Kidney (tissue), 14 donors: Measurements from ENCODE around the gene PLIN3. TPM values are rescaled to one million over a fixed set of nuclear protein-coding genes. Genes with fewer than 3 reads are reported as not detected.
"Not testable (repeated sequence)": the region's sequence is repeated elsewhere in the genome, so short reads cannot be mapped to it uniquely, and the experiment has no call there.

Source experiments
- DNase-seq, 5 donors: peaks; one replicate each; pipeline ENCODE4 v3.0.0-alpha.2; 2013 to 2020
- FAIRE-seq: peaks from 2 replicates; lab custom pipeline; 2012; peaks lifted over from hg19 to GRCh38; lab: Jason Lieb, UNC
- H3K27ac ChIP-seq, 2 donors: one replicate each; pipeline ENCODE4 v1.7.0; 2013; ENCODE audit warnings: low read depth in 2 of 2, low read length in 2 of 2, inconsistent platforms in 1 of 2
- H3K27me3 ChIP-seq: one replicate; pipeline ENCODE4 v1.7.1; 2013; ENCODE audit warnings: low read length, inconsistent platforms; ENCODE audit not compliant: control insufficient read depth, insufficient read depth
- H3K36me3 ChIP-seq, 3 donors: one replicate each; pipeline versions ENCODE4 v1.7.0 to v1.7.1; 2013; ENCODE audit warnings: low read length in 3 of 3, control low read depth in 1 of 3, inconsistent platforms in 1 of 3; ENCODE audit not compliant: insufficient read depth in 3 of 3, control insufficient read depth in 2 of 3
- H3K4me1 ChIP-seq, 3 donors: one replicate each; pipeline versions ENCODE4 v1.7.0 to v1.7.1; 2013; ENCODE audit warnings: low read length in 3 of 3, inconsistent platforms in 1 of 3, low read depth in 1 of 3; ENCODE audit not compliant: control insufficient read depth in 2 of 3, insufficient read depth in 2 of 3
- H3K4me3 ChIP-seq, 3 donors: one replicate each; pipeline versions ENCODE4 v1.7.0 to v1.8.1; 2013; ENCODE audit warnings: low read length in 3 of 3, control low read depth in 1 of 3, inconsistent platforms in 1 of 3
- H3K9ac ChIP-seq, 3 donors: one replicate each; pipeline versions ENCODE4 v1.7.0 to v1.7.1; 2013; ENCODE audit warnings: low read length in 3 of 3, control low read depth in 1 of 3, inconsistent platforms in 1 of 3
- H3K9me3 ChIP-seq, 3 donors: one replicate each; pipeline versions ENCODE4 v1.7.0 to v1.7.1; 2013; ENCODE audit warnings: low read length in 3 of 3, control low read depth in 1 of 3, inconsistent platforms in 1 of 3; ENCODE audit not compliant: control insufficient read depth in 2 of 3, insufficient read depth in 1 of 3
- intact Hi-C: fragments of 100-400 bp; cut with DNase I; formaldehyde crosslinking; loops from one replicate; pipeline ENCODE4 v1.11.1; 2022
- polyA plus RNA-seq: library from polyadenylated mRNA; stranded (reverse); fragments of 350-450 nt; fragmentation: Illumina TruSeq; extraction: RNeasy Lipid Tissue Mini Kit (QIAGEN cat#74804); gene quantifications from one replicate; pipeline ENCODE4 v1.2.3, GENCODE V29; 2014; ENCODE audit warnings: low read depth, low replicate concordance; ENCODE audit not compliant: insufficient read depth
- total RNA-seq: library from RNA; stranded (reverse); fragmentation: NEBNext Ultra II Directional; extraction: Animal tissue kit (Norgen Biotek cat#: 25700); gene quantifications from one replicate; pipeline ENCODE4 v1.2.1, GENCODE V29; 2021
- TF ChIP-seq, protein P1 (sequence below): IDR thresholded peaks from 3 replicates; pipeline ENCODE4 v1.5.1; 2012; ENCODE audit warnings: mild to moderate bottlenecking, moderate library complexity, borderline replicate concordance; ENCODE audit not compliant: insufficient read depth; ENCODE audit errors: extremely low read depth
- donor health status: control.
- donor health status: control.
- donor health status: control.
- donor health status: control.
- donor health status: control.
- donor health status: DM: yes; HTN: yes; CAD: no.
- donor health status: Normal renal cell carcinoma (clear cell type).

PLIN3 gene
- total and polyA plus RNA-seq, 2 donors from 2014 or later: 30.5 to 60.0 TPM

DNA sequence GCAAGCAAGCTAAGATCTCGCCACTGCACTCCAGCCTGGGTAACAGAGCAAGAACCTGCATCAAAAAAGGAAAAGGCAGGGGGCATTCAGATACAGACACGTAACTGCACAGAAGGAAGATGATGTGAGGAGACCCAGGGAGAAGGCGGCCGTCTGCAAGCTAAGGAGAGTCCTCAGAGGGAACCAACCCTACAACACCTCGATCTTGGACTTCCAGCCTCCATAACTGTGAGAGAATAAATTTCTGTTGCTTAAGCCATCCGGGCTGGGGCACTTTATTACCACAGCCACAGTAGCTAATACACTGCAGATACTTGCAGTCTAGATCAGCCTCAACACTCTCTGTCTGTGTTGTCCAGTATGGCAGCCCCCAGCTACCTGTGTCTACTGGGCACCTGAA is 43.9 kb downstream of the PLIN3 start:
- Histone ChIP-seq H3K27ac (no peak overlapping the region), H3K4me1 (no peaks in the 10 kb centered on the region), H3K4me3 (no peak overlapping the region), H3K27me3 (no peaks in the 10 kb centered on the region), H3K9me3 (no peaks in the 10 kb centered on the region), H3K36me3 (no peaks in the 10 kb centered on the region), H3K9ac (no peak overlapping the region)
- intact Hi-C loops: no loop called here
- DNase-seq: no peak
- FAIRE-seq: no peak
- TF ChIP-seq, protein P1, sequence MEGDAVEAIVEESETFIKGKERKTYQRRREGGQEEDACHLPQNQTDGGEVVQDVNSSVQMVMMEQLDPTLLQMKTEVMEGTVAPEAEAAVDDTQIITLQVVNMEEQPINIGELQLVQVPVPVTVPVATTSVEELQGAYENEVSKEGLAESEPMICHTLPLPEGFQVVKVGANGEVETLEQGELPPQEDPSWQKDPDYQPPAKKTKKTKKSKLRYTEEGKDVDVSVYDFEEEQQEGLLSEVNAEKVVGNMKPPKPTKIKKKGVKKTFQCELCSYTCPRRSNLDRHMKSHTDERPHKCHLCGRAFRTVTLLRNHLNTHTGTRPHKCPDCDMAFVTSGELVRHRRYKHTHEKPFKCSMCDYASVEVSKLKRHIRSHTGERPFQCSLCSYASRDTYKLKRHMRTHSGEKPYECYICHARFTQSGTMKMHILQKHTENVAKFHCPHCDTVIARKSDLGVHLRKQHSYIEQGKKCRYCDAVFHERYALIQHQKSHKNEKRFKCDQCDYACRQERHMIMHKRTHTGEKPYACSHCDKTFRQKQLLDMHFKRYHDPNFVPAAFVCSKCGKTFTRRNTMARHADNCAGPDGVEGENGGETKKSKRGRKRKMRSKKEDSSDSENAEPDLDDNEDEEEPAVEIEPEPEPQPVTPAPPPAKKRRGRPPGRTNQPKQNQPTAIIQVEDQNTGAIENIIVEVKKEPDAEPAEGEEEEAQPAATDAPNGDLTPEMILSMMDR: no peak

DNA sequence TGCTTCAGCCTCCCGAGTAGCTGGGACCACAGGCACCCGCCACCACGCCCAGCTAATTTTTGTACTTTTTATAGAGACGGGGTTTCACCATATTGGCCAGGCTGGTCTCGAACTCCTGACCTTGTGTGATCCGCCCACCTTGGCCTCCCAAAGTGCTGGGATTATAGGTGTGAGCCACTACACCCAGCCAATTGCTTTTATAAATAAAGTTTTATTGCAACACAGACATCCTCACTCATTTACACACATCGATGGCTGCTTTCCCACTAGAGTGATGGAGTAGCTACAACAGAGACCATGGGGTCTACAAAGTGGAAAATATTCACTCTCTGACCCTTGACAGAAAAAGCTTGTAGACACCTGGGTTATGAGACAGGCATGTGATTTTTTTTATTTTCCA is 45.1 kb downstream of the PLIN3 start:
- intact Hi-C loops, H3K27ac ChIP-seq, DNase-seq, H3K4me3 ChIP-seq, FAIRE-seq, H3K9me3 ChIP-seq, H3K36me3 ChIP-seq, H3K9ac ChIP-seq, H3K4me1 ChIP-seq, H3K27me3 ChIP-seq: not testable (repeated sequence)

DNA sequence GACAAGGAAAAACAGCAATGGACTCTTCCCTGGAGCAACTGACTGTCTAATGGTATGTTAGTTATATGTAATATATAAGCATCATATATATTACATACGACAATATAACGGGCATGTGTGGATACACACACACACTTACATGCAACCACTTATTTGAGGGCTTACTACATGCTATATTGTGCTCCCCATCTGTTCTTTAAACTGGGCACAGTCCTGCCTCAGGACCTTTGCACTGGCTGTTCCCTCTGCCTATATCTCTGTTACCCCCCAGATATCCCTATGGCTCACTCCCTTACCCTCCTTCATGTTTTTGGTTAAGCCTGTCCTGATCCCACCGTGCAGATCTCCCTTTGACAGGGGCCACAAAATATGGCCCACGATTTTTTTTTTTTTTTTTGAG is 46.2 kb downstream of the PLIN3 start:
- Histone ChIP-seq H3K27ac (no peak overlapping the region), H3K9me3 (no peaks in the 10 kb centered on the region), H3K36me3 (no peaks in the 10 kb centered on the region), H3K4me1 (no peaks in the 10 kb centered on the region), H3K27me3 (no peaks in the 10 kb centered on the region), H3K4me3 (no peak overlapping the region), H3K9ac (no peak overlapping the region)
- TF ChIP-seq, protein P1: no peak
- FAIRE-seq (no peak), DNase-seq (no peak)
- intact Hi-C loops: no loop called here

DNA sequence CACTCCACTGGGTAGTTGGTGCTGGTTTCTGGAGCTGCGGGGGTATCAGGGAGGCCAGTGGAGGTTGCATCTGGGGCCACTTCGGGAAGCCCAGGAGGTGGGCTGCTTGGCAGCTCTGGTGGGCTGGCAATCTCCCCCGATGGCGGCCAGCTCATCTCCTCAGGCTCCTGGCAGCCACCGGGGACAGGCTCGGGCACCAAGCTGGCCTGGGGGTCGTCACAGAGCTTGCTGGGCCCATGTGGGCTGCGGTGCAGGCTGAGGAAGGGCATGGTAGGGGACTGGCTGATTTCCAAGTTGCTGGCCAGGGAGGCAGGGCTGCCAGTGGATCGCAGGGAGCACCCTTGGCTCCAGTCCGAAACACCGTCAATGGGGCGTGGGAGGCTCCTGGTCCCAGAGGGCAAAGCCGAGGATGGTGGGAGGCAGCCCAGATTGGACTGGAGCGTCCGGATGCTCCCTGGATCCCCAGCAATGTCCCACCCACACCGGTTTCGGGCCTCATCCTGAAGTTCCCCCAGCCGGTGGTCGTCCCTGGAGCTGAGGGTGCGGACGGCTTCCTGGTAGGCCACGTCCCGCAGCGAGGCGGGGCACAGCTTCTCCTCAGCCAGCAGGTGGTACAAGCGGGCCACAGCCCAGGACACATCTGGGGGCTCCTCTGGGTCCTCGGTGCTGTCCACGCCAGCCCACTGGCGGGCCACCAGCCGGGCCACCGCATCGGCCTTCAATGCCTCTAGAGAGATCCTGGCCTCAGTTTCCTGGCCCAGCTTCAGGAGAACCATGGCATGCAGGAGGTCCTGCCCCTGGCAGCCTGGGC is 49.8 kb downstream of the PLIN3 start:
- Histone ChIP-seq H3K9ac (no peak overlapping the region), H3K4me1 (peaks cover 0 to 7% (median 0%) of the 10 kb centered on the region in 3 donors), H3K27me3 (no peaks in the 10 kb centered on the region), H3K36me3 (no peaks in the 10 kb centered on the region), H3K9me3 (no peaks in the 10 kb centered on the region), H3K27ac (no peak overlapping the region), H3K4me3 (no peak overlapping the region)
- intact Hi-C loops: no loop called here
- FAIRE-seq: no peak
- DNase-seq: no peak
- TF ChIP-seq, protein P1: no peak
